ENCODE measurements around the gene CLTC. TPM values are rescaled to one million over a fixed set of nuclear protein-coding genes. Genes with fewer than 3 reads are reported as not detected.
"Not testable (repeated sequence)": the region's sequence is repeated elsewhere in the genome, so short reads cannot be mapped to it uniquely, and the experiment has no call there.

CLTC gene
- total RNA-seq = 100 to 1,000 TPM; 273 to 285 TPM

DNA sequence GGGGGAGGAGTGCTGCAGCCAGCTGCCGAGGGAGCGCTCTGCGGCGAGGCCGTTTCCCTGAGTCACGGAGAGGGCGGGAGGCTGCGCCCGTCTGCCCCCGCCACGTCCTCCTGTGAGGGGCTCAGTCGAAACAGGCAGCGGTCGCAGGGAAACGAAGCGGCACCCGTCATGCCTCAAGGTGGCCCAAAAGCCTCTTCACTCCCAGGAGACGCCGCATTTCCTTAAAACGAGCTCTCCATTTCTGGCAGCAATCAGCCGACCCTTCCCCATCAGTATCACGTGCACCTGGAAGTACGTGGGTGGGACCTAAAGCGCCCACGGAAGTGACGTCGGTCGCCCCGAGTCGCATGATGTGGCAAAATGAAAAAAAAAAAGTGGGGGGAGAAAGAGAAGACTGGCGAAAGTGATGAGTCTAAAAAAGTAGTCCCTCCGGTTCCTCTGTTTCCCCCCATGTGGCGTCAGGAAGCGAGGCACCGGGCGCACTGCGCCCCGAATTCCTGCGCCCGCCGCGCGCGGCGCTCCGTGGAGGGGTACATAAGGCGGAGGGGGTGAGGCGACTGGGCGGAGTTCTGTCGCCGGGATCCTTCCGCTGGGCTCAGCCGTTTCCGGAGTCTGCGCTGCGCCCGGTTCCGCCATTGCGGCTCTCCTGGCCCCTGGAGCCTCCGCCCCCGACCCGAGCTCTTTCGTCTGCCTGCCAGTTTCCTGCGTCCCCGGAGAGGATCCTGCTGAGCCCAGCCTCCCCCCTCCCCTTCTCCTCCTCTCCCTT, at the start of gene CLTC:
TSS of gene CLTC (plus strand) at position 598 of the 766 bp plus-strand sequence. CDS start 237 bp downstream, outside the sequence.
- Histone ChIP-seq H3K27ac (peak within 1 kb of the TSS; percentile 98 to 99), H3K27me3 (replicated peaks; ENCODE audit: insufficient read depth) (no peaks in the 10 kb centered on the region), H3K4me1 (ENCODE audit: control insufficient read depth in 1 of 2, low read depth in 2 of 2) (peaks cover 37 to 40% of the 10 kb centered on the region in 2 donors), H3K4me3 (peak within 1 kb of the TSS; percentile 98), H3K36me3 (no peaks in the 10 kb centered on the region), H3K9me3 (no peaks in the 10 kb centered on the region)
- ATAC-seq (ENCODE audit: insufficient number of reproducible peaks, low FRiP score, low read depth) (peak; percentile 96), DNase-seq (ENCODE audit: low spot score) (peak; percentile 80)
- TF ChIP-seq CTCF (IDR thresholded peaks at IDR 0.05) = no peak

GRCh38 chr17:59572301-59572924, 47.3 kb upstream of the CLTC start:
- H3K9me3 ChIP-seq = no peaks in the 10 kb centered on the region
- no peak overlapping the region for H3K27ac ChIP-seq
- no peak for ATAC-seq (ENCODE audit: insufficient number of reproducible peaks, low FRiP score, low read depth)
- peaks cover 0 to 1% of the 10 kb centered on the region in 2 donors for H3K4me1 ChIP-seq (ENCODE audit: control insufficient read depth in 1 of 2, low read depth in 2 of 2)
- H3K27me3 ChIP-seq (replicated peaks; ENCODE audit: insufficient read depth) = no peaks in the 10 kb centered on the region
- peaks cover 6% of the 10 kb centered on the region for H3K36me3 ChIP-seq
- no peak for TF ChIP-seq CTCF (IDR thresholded peaks at IDR 0.05)
- H3K4me3 ChIP-seq = no peak overlapping the region
- DNase-seq (ENCODE audit: low spot score) = no peak

- ATAC-seq (ENCODE audit: insufficient number of reproducible peaks, low FRiP score, low read depth); H3K27me3 ChIP-seq (replicated peaks; ENCODE audit: insufficient read depth): not testable (repeated sequence)
Observed at GRCh38 chr17:59584168-59584567, 35.5 kb upstream of the CLTC start.

DNA sequence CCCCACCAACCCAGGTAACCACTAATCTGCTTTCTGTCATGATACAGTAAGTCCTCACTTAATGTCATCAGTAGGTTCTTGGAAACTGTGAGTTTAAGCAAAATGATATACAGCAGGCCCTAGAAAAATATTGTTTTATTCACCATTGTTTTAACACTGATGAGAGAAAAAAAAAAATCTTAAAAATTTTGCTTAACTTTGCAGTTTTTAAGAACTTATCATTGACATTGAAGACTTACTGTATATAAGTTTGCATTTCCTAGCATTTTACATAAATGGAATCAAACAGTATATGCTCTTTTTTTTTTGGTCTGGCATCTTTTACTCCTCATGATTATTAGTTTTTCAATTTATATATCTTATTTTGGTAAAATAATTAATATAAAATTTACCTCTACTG, 19.5 kb upstream of the CLTC start:
- no peak overlapping the region for H3K4me3 ChIP-seq
- TF ChIP-seq CTCF (IDR thresholded peaks at IDR 0.05) = no peak
- no peak for ATAC-seq (ENCODE audit: insufficient number of reproducible peaks, low FRiP score, low read depth)

More at GRCh38 chr17:59584168-59584567, 35.5 kb upstream of the CLTC start:
- not testable (repeated sequence) for DNase-seq (ENCODE audit: low spot score); H3K36me3 ChIP-seq; H3K4me1 ChIP-seq (ENCODE audit: control insufficient read depth in 1 of 2, low read depth in 2 of 2); H3K27ac ChIP-seq; H3K4me3 ChIP-seq; H3K9me3 ChIP-seq

DNA sequence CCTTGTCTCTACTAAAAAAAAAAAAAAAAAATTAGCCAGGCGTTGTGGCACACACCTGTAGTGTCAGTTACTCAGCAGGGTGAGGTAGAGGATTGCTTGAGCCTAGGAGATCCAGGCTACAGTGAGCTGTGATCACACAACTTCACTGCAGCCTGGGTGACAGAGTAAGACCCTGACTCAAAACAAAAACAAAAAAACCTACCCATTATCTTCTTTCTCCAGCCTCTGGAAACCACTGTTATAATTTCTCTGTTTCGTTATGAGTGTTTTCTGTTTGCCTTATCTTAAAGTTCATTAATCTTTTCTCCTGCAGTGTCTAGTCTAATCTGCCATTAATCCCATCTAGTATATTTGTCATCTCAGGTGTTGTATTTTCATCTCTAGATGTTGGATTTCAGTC, 18.6 kb upstream of the CLTC start:
- TF ChIP-seq CTCF (IDR thresholded peaks at IDR 0.05) = no peak
- H3K9me3 ChIP-seq = no peaks in the 10 kb centered on the region
- peaks cover 14% of the 10 kb centered on the region for H3K36me3 ChIP-seq
- H3K27me3 ChIP-seq (replicated peaks; ENCODE audit: insufficient read depth) = no peaks in the 10 kb centered on the region
- no peak overlapping the region for H3K27ac ChIP-seq
- no peak for ATAC-seq (ENCODE audit: insufficient number of reproducible peaks, low FRiP score, low read depth)
- no peak for DNase-seq (ENCODE audit: low spot score)
- H3K4me3 ChIP-seq = no peak overlapping the region
- no peaks in the 10 kb centered on the region for H3K4me1 ChIP-seq (ENCODE audit: control insufficient read depth in 1 of 2, low read depth in 2 of 2)

More for the DNA sequence above, 19.5 kb upstream of the CLTC start:
- Histone ChIP-seq H3K36me3 (peaks cover 7% of the 10 kb centered on the region), H3K9me3 (no peaks in the 10 kb centered on the region), H3K4me1 (ENCODE audit: control insufficient read depth in 1 of 2, low read depth in 2 of 2) (no peaks in the 10 kb centered on the region), H3K27ac (no peak overlapping the region), H3K27me3 (replicated peaks; ENCODE audit: insufficient read depth) (no peaks in the 10 kb centered on the region)
- DNase-seq (ENCODE audit: low spot score) = no peak

All from thoracic aorta (tissue), 2 donors.